SK-N-SH (cell line): Measurements from ENCODE around the gene NAA38. TPM values are rescaled to one million over a fixed set of nuclear protein-coding genes. Genes with fewer than 3 reads are reported as not detected.

ENCODE experiments used
- CTCF ChIA-PET: fragments of 300-600, 350-600 bp; formaldehyde crosslinking; extraction: SDS; loops from one replicate; lab custom pipeline; 2021; lab: Yijun Ruan, JAX
- POLR2A ChIA-PET: fragments of 350-600 bp; sonication (Branson Sonifier 250); formaldehyde crosslinking; extraction: SDS; loops from one replicate; lab custom pipeline; 2020; ENCODE audit warnings: antibody characterized with exemption, inconsistent platforms; lab: Yijun Ruan, JAX
- DNase-seq: peaks from one replicate; pipeline ENCODE4 v3.0.0; 2012
- H2AFZ ChIP-seq: fragments of 200-600 bp; sonication (generic); 2 replicates; pipeline ENCODE4 v1.8.1; 2016; ENCODE audit warnings: antibody characterized with exemption, mild to moderate bottlenecking, low read depth
- H3F3A ChIP-seq: fragments of 200-600 bp; sonication (generic); replicated peaks from 2 replicates; pipeline ENCODE3; 2016; ENCODE audit warnings: antibody characterized with exemption, mild to moderate bottlenecking; ENCODE audit not compliant: insufficient read depth
- H3K27ac ChIP-seq, 2 experiments: fragments of 200-500 bp in 1 of 2; fragments of 200-600 bp in 1 of 2; sonication (Bioruptor generic) in 1 of 2; sonication (generic), shearing (Covaris generic) in 1 of 2; 2 replicates each; pipeline versions ENCODE4 v1.5.1 to v1.6.1; 2014 to 2016; ENCODE audit warnings: low read depth in 2 of 2, inconsistent platforms in 1 of 2, low read length in 1 of 2, mild to moderate bottlenecking in 1 of 2, mixed read lengths in 1 of 2
- H3K27me3 ChIP-seq: fragments of 200-600 bp; sonication (generic), shearing (Covaris generic); 2 replicates; pipeline ENCODE4 v1.6.1; 2016; ENCODE audit warnings: mixed run types; ENCODE audit not compliant: insufficient read depth
- H3K36me3 ChIP-seq, 2 experiments: fragments of 200-500 bp in 1 of 2; fragments of 200-600 bp in 1 of 2; sonication (Bioruptor generic) in 1 of 2; sonication (generic) in 1 of 2; replicated peaks in 1 of 2; 2 replicates each; pipeline versions ENCODE3 to v1.5.1; 2014 to 2016; ENCODE audit warnings: low read length in 1 of 2, mild to moderate bottlenecking in 1 of 2; ENCODE audit not compliant: insufficient read depth in 2 of 2, control insufficient read depth in 1 of 2
- H3K4me1 ChIP-seq, 2 experiments: fragments of 200-500 bp in 1 of 2; fragments of 200-600 bp in 1 of 2; sonication (Bioruptor generic) in 1 of 2; sonication (generic), shearing (Covaris generic) in 1 of 2; 2 replicates each; pipeline versions ENCODE4 v1.5.1 to v1.6.1; 2014 to 2016; ENCODE audit warnings: low read depth in 1 of 2, low read length in 1 of 2, mixed run types in 1 of 2; ENCODE audit not compliant: insufficient read depth in 2 of 2, control insufficient read depth in 1 of 2
- H3K4me2 ChIP-seq: fragments of 200-600 bp; sonication (generic), shearing (Covaris generic); 2 replicates; pipeline ENCODE4 v1.6.1; 2017; ENCODE audit warnings: mixed run types
- H3K4me3 ChIP-seq, 2 experiments: fragments of 200-500 bp in 1 of 2; fragments of 200-600 bp in 1 of 2; sonication (Bioruptor generic) in 1 of 2; sonication (generic), shearing (Covaris generic) in 1 of 2; 2 replicates each; pipeline versions ENCODE4 v1.5.1 to v1.8.1; 2014 to 2016; ENCODE audit warnings: low read depth in 2 of 2, inconsistent platforms in 1 of 2, low read length in 1 of 2, mild to moderate bottlenecking in 1 of 2, mixed read lengths in 1 of 2, moderate library complexity in 1 of 2
- H3K79me2 ChIP-seq: fragments of 200-600 bp; sonication (generic); 2 replicates; pipeline ENCODE4 v1.8.1; 2017; ENCODE audit warnings: mild to moderate bottlenecking; ENCODE audit not compliant: insufficient read depth
- H3K9ac ChIP-seq: fragments of 200-600 bp; sonication (generic); 2 replicates; pipeline ENCODE4 v1.6.1; 2017; ENCODE audit warnings: mixed run types
- H3K9me2 ChIP-seq: fragments of 200-600 bp; sonication (generic); 2 replicates; pipeline ENCODE4 v1.6.1; 2017; ENCODE audit warnings: mixed run types
- H3K9me3 ChIP-seq: fragments of 200-600 bp; sonication (generic); 2 replicates; pipeline ENCODE4 v1.6.1; 2017; ENCODE audit warnings: mixed run types, mild to moderate bottlenecking, moderate library complexity
- H4K20me1 ChIP-seq: fragments of 200-600 bp; sonication (generic); 2 replicates; pipeline ENCODE4 v1.6.1; 2017; ENCODE audit warnings: mild to moderate bottlenecking, mixed run types; ENCODE audit not compliant: insufficient read depth
- CTCF ChIP-seq: fragments of 200-600 bp; sonication (generic); IDR thresholded peaks from 2 replicates; pipeline ENCODE4 v1.6.1; 2017; ENCODE audit warnings: antibody characterized with exemption, mild to moderate bottlenecking, moderate library complexity
- ELF1 ChIP-seq: IDR thresholded peaks from 2 replicates; pipeline ENCODE4 v1.4.0; 2012
- GATA2 ChIP-seq: sonication (generic); formaldehyde crosslinking; IDR thresholded peaks from 2 replicates; pipeline ENCODE4 v1.5.0; 2020; ENCODE audit warnings: mild to moderate bottlenecking, missing genetic modification reagents
- JUND ChIP-seq: IDR thresholded peaks from 2 replicates; pipeline ENCODE4 v1.4.0; 2012
- NRF1 ChIP-seq: IDR thresholded peaks from 2 replicates; pipeline ENCODE4 v1.6.1; 2012; ENCODE audit warnings: low read depth, mild to moderate bottlenecking, low read length
- POLR2AphosphoS5 ChIP-seq: IDR thresholded peaks from 2 replicates; pipeline ENCODE4 v1.6.1; 2012; ENCODE audit warnings: low read depth, low read length
- RAD21 ChIP-seq: IDR thresholded peaks from 2 replicates; pipeline ENCODE4 v1.6.1; 2012; ENCODE audit warnings: mild to moderate bottlenecking, low read length
- RCOR1 ChIP-seq: fragments of 150-350 bp; IDR thresholded peaks from 2 replicates; pipeline ENCODE4 v1.6.1; 2017; ENCODE audit warnings: antibody characterized with exemption, low read length
- REST ChIP-seq: IDR thresholded peaks from 2 replicates; pipeline ENCODE4 v1.6.1; 2012; ENCODE audit warnings: mild to moderate bottlenecking, low read depth, low read length, moderate library complexity
- SIN3A ChIP-seq: IDR thresholded peaks from 2 replicates; pipeline ENCODE4 v1.6.1; 2012; ENCODE audit warnings: low read depth, mild to moderate bottlenecking, low read length, moderate library complexity, borderline replicate concordance
- TAF1 ChIP-seq: IDR thresholded peaks from 2 replicates; pipeline ENCODE4 v1.6.1; 2012; ENCODE audit warnings: low read depth, mild to moderate bottlenecking, low read length, moderate library complexity, borderline replicate concordance
- TEAD4 ChIP-seq: IDR thresholded peaks from 2 replicates; pipeline ENCODE4 v1.4.0; 2012; ENCODE audit warnings: mild to moderate bottlenecking, borderline replicate concordance; ENCODE audit not compliant: insufficient read depth
- USF1 ChIP-seq: IDR thresholded peaks from 2 replicates; pipeline ENCODE4 v1.4.0; 2012; ENCODE audit warnings: low read depth, borderline replicate concordance
- YY1 ChIP-seq: IDR thresholded peaks from 2 replicates; pipeline ENCODE4 v1.4.0; 2012; ENCODE audit warnings: low read depth, mild to moderate bottlenecking
- ZBTB33 ChIP-seq: IDR thresholded peaks from 2 replicates; pipeline ENCODE4 v1.4.0; 2012; ENCODE audit warnings: low read depth, borderline replicate concordance
- WGBS: methylation state at CpG from one replicate; pipeline ENCODE4 v1.1.6; 2017; ENCODE audit warnings: low lambda C conversion rate; 5-methylcytosine and 5-hydroxymethylcytosine counted together
- polyA plus RNA-seq, 3 experiments: library from polyadenylated mRNA; depleted of rRNA; stranded (reverse); fragments of >200 nt; gene quantifications; 2 replicates each; pipeline ENCODE4 v1.2.3, GENCODE V29; 2012

The NAA38 gene
- polyA plus RNA-seq, 1 of the 3 experiments (the other 2 are of a cell fraction), result 202 TPM

- Histone ChIP-seq H3K4me1 (peaks cover 36 to 45% of the 10 kb centered on the region in 2 experiments), H3K27me3 (no peaks in the 10 kb centered on the region), H2AFZ (peak overlapping the region; percentile 42; the same call in 1 of the 2 replicates), H3K36me3 (peaks cover 8 to 26% of the 10 kb centered on the region in 2 experiments), H3K9me2 (no peaks in the 10 kb centered on the region), H3K4me3 (peak overlapping the region; percentile 66 to 67), H3K9ac (peak overlapping the region; percentile 99), H3K27ac (peak overlapping the region; percentile 95 to 100), H3K4me2 (peak overlapping the region; percentile 92), H3F3A (peaks cover 44% of the 10 kb centered on the region), H4K20me1 (peaks cover 46% of the 10 kb centered on the region), H3K79me2 (peaks cover 71% of the 10 kb centered on the region), H3K9me3 (no peaks in the 10 kb centered on the region)
- TF ChIP-seq TAF1, result peak; percentile 22; the same call in 1 of the 2 replicates
- no peak for TF ChIP-seq ELF1
- TF ChIP-seq USF1, result peak; percentile 72
- TF ChIP-seq NRF1, result 0 out of 2 replicates have a peak, but pooled peaks have one; percentile 27
- 0 out of 2 replicates have a peak, but pooled peaks have one; percentile 2 for TF ChIP-seq REST
- TF ChIP-seq TEAD4, result no peak
- POLR2A ChIA-PET, result interaction anchor here (0.7 to 2.2 kb wide), 5 partner anchors 9 to 155 kb away, joined by 3 to 9 read pairs (median 4); partner anchors contain the start of genes CHD3, CYB5D1, KDM6B and NAA38
- CTCF ChIA-PET, result interaction anchor here (0.9 to 2.1 kb wide), 5 partner anchors 17 to 200 kb away, joined by 4 to 6 read pairs (median 5); no protein-coding TSS in a partner anchor
- WGBS, result 0% methylated on average over 10 of the region's 46 CpGs
- DNase-seq, result peak; percentile 94
These were observed 15.4 kb downstream of the NAA38 start for GRCh38 chr17:7841915-7842379.

- peak overlapping the region; percentile 99 for H3K9ac ChIP-seq
- peak overlapping the region; percentile 66 to 67 for H3K4me3 ChIP-seq
- 3% methylated on average over 18 of the region's 34 CpGs for WGBS
- H3K36me3 ChIP-seq, result peaks cover 8 to 26% of the 10 kb centered on the region in 2 experiments
- H3K4me1 ChIP-seq, result peaks cover 36 to 45% of the 10 kb centered on the region in 2 experiments
- POLR2A ChIA-PET, result interaction anchor here (0.7 to 2.2 kb wide), 3 partner anchors 8 to 47 kb away, joined by 3 to 9 read pairs (median 5); partner anchors contain the start of genes CHD3, CYB5D1, KDM6B and NAA38
- H3K4me2 ChIP-seq, result peak overlapping the region; percentile 92
- H3F3A ChIP-seq, result peaks cover 46% of the 10 kb centered on the region
- CTCF ChIA-PET, result interaction anchor here (0.9 to 1.7 kb wide), 4 partner anchors 17 to 200 kb away, joined by 3 to 5 read pairs (median 5); no protein-coding TSS in a partner anchor
- H3K9me2 ChIP-seq, result no peaks in the 10 kb centered on the region
- H2AFZ ChIP-seq, result 0 out of 2 replicates have a peak overlapping the region, but pooled peaks have one; percentile 42
- no peaks in the 10 kb centered on the region for H3K9me3 ChIP-seq
- H3K27ac ChIP-seq, result peak overlapping the region; percentile 95 to 100
- H3K27me3 ChIP-seq, result no peaks in the 10 kb centered on the region
- peaks cover 46% of the 10 kb centered on the region for H4K20me1 ChIP-seq
- peaks cover 71% of the 10 kb centered on the region for H3K79me2 ChIP-seq
- peak; percentile 69 for DNase-seq
- TF ChIP-seq SIN3A (peak; percentile 46; the same call in 1 of the 2 replicates), CTCF (peak; percentile 45), POLR2AphosphoS5 (no peak; the same call in 1 of the 2 replicates), YY1 (no peak), ZBTB33 (no peak), TAF1 (no peak), RCOR1 (no peak), NRF1 (no peak), ELF1 (no peak), RAD21 (peak; percentile 35; the same call in 1 of the 2 replicates), GATA2 (CRISPR knock-in tag) (peak; percentile 54; the same call in 1 of the 2 replicates), JUND (peak; percentile 39; the same call in 1 of the 2 replicates)
These were observed 15.9 kb downstream of the NAA38 start for GRCh38 chr17:7841396-7841914.
